Metanephros (tissue), 2 donors: ENCODE results near the gene FGF13. TPM values are rescaled to one million over a fixed set of nuclear protein-coding genes. Genes with fewer than 3 reads are reported as not detected.
A peak's percentile ranks its signal among the peaks of the same experiment; 100 is the strongest.

Experiments
- small RNA-seq: library from RNA; depleted of rRNA; stranded (forward); fragments of <200 nt; gene quantifications from one replicate; pipeline ENCODE3, GENCODE V24; 2014; ENCODE audit warnings: low replicate concordance
- total RNA-seq: library from RNA; depleted of rRNA; stranded (reverse); fragments of >200 nt; gene quantifications from one replicate; pipeline ENCODE4 v1.2.3, GENCODE V29; 2014

The FGF13 gene
- 27.5 TPM for total RNA-seq

DNA sequence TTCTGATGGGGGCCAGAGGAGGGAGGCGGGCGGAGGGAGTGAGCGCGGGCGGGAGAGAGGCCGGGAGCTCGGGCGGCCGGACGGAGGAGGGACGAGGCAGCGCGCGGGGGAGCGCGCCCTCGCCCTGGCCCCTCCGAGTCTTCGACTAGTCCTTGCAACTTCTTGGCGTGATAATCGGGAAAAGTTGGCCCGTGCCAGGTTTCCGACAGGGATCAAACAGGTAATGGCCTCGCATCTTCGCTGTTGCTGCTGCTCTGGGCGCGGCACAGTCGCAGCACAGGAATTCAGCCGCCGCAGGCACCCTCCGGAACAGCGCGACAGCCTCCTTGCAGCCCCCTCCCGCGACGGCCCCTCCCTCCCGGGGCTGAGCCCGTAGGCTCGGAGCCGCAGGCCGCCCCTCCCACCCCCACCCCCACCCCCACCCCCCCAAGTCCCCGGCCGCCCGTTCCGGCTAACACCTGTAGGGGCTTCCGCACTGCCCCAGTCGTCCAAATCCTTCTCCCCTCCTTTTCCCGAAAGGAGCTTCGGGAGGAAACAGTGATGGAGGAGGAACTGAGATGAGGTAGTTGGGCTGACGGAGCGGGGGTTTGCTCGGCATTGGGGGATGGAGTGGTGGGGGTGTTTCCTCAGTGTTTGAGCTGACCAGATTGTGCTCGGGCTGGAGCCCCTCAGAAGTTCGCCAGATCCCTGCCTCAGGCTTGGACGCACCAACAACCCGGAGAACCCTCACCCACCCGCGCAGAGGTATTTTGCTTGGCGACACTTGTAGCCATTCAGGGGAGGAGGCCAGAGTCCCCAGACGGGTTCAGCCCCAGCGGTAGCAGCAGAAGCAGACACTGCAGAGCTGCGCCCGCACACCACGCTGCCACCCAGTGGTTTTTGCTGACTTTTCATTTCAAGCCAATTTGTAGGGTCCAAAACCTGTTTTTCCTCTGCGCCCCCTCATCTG, at the start of gene FGF13:
FGF13 (minus strand) TSS at position 319 of the 949 bp plus-strand sequence. CDS start 714 bp downstream, outside the sequence.

Small RNA genes within 50 kb of the gene (small RNA-seq; reads per million reads assigned to genes)
- gene AL031386.1 (not detected), gene MIR504 (0.58 reads per million, percentile 67 among the genes with 10 or more reads in this experiment)
